Measurements from ENCODE around the gene DIP2C. TPM values are rescaled to one million over a fixed set of nuclear protein-coding genes. Genes with fewer than 3 reads are reported as not detected.
"Not testable (repeated sequence)": the region's sequence is repeated elsewhere in the genome, so short reads cannot be mapped to it uniquely, and the experiment has no call there.

Gene DIP2C
- polyA plus RNA-seq, 1 donor, result 21.6 TPM

DNA sequence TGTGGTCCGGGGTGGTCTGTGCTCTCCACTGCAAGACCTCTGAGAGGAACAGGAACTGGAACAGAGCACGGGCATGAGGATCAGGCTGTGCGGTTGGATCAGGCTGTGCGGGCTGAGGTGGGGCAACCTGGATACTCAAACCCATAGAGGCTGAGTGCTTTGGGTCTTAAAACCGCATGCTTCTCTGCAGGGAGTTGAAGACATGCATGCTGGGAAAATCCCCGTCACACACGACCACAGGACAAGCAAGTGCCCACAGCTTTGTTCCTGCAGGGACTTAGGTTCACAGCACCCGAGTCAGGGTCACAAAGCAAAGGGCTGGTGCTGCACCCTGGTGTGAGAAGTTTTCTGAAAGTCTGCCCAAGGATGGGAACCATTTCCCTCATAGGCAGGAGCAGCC lies 333.0 kb downstream of the DIP2C start:
- no peak for DNase-seq

- DNase-seq, result no peak
Measured at GRCh38 chr10:354901-355617, 334.4 kb downstream of the DIP2C start.

DNA sequence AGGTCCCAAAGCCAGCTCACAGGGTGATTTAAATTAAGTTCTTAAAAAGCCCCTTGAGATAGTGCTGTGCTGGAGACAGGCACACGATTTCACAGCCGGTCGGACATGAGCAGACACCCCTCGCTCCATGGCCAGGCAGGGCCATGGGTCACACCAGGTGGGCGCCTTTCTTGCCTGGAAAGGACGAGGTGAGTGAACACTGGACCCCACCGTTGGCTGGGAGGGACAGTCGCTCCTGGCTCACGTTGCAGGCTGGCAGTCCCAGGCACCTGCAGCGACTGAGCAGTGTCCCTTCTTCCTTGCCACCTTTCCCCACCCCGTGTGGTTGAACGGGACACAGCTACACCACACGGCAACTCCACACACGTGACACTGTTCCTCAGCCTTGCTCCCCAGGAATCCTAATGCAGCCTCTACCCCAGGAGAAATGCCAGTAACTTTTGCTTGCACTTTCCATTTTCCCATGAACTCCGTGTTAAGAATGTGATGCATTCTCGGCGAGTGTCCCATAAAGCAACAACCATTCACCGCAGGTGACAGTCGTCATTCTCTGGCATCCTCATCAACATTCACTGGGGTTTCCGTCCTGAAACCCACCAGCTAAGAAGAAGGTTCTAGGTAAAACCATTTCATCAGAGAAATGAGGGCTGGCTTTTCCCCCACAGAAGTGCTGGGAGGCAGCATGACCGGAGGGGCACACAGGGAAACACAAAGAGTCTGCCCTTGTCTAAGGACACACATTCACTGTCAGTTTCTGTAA lies 336.8 kb downstream of the DIP2C start:
- no peak for DNase-seq

DNA sequence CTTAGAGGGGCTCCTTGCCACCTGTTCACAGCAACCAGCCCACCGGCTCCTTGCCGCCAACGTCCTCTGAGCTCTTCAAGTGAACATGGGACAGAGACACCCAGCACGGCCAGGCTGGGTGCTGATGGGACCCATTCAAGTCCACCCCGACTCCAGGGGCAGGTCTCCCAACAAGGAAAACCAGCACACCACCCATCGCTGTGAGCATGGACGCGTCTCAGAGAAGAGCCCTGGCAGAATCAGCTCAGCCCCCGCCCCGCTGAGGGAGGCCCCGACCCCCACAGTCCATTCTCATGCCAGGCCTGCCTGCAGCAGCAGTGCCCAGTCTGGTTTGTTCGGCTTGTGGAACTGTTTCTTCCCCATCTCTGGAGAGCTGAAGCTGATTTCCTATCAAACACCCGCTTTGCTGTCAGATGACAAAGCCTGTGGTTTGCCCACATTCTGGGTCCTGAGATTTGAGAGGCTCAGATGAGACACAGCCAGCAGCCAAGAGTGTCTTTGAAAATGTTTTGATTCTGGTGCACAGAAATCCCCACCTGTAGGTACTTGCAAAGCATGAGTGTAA lies 337.6 kb downstream of the DIP2C start:
- no peak for DNase-seq

DNA sequence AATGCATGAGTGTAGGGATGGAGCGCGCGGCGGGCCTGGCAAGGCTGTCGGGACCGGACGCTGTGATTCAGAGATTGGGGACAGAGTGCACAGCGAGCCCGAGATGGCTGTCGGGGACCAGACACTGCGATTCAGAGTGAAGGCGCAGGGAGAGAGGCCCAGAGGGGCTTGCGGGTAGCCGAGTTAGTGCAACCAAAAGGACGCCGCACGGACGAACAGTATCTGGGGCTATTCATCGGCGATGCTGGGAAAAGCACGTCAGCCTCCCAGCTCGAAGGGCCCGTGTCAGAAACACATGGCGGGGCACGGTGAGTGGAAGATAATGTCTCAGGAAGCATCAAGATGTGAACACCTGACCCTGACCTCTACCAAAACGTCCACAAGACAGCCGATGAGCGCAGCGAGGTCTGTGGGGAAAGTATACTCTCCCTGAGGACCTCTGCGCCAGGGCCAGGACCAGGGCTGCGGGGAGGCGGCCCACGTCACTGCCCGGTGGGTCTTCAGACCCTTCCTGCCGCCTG lies 338.4 kb downstream of the DIP2C start:
- no peak for DNase-seq

DNA sequence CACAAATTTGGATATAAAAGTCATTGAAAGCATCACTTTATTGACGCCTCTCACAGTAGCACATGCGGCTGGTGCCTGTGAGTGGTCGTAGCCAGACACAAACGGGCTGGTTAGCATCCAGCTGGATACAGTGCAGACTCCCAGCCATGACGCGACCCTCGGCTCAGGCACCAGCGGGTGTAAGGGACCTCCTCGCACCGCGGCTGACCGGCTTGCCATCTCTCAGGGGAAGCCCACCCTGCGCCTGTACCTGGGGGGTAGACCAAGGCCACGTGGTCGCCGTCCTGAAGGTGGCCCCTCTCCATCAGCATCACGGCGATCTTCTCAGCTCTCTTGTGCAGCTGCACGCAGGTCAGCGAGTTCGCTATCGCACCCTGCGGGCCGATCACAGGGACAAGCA lies 340.4 kb downstream of the DIP2C start:
- no peak for DNase-seq

DNA sequence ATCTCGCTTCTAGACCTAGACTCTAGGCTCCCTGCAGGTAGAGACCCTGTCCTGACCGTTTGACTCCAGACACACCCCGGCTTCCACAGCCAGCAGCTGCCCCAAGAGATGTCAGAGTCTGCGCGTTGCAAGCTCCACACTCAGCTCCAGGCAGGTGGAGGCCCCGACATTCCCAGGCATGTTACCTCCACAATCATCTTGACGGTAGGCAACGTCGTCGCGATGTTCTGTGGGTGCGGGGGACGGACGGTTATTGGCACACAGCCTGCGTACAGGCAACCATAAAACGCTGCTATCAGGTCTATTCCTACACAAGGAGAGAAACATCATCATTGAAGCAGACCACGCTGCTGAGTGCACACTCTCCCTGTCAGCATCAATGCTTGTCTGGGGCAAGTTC lies 341.0 kb downstream of the DIP2C start:
- no peak for DNase-seq

DNA sequence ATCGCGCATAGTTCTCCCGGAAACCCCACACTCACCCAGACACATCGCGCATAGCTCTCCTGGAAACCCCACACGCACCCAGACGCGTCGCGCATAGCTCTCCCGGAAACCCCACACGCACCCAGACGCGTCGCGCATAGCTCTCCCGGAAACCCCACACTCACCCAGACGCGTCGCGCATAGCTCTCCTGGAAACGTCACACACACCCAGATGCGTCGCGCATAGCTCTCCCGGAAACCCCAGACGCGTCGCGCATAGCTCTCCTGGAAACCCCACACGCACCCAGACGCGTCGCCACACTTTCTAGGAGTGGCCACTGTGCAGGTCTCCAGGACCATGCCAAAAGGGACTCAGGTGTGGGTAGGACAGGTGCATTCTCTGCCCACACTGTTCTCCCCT lies 341.7 kb downstream of the DIP2C start:
- DNase-seq, result not testable (repeated sequence)

- not testable (repeated sequence) for DNase-seq
Measured at GRCh38 chr10:347190-347589, 342.3 kb downstream of the DIP2C start.

DNA sequence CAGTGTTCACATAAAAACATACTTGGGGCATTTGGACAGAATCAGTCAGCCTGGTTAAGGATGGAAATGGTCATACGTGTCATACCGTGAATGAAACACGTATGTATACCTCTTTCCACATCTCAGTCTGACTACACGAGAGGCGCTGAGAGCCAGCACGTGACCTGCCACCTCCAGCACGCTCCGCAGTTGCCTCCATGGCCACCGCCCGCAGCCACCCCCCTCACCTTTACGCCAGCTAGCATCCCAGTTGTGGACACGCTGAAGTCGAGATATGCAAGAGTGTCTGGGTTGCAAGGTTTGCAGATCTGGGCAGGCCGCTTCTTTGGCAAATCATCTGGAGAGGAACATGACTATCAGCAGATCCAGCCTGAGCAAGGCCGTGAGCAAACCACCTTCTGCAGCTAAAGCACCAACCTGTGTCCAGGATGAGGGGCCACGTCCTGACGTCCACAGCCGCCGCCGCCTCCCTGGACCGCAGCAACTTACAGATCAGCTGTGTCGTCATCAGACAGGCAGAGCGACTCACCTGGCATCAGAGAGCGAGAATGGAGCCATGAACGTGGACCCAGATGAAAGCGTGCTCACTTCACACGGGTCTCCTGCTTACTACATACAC lies 344.8 kb downstream of the DIP2C start:
- DNase-seq, result no peak

- DNase-seq, result peak; percentile 36
Measured at GRCh38 chr10:343231-344220, 345.9 kb downstream of the DIP2C start.

- no peak for DNase-seq
Measured at GRCh38 chr10:341081-341740, 348.3 kb downstream of the DIP2C start.

DNA sequence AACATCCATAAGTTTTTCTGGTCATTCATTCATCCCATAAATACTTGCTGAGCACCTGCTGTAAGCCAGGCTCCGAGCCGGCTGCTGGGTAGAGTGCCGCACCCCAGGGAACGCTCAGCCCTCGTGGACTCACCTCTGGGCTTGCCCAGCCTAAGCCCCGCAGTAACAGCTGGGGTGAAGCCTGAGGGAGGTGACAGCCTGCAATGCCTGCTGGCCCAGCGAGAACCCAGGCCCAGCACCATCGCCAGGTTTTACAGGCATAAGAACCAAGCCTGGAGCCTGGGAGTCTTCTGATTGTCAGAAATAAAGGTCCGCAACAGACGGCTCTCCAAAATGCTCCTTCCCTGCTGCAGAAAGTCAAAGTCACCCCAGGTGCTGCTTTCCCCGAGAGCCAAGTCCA lies 348.8 kb downstream of the DIP2C start:
- DNase-seq, result no peak

DNA sequence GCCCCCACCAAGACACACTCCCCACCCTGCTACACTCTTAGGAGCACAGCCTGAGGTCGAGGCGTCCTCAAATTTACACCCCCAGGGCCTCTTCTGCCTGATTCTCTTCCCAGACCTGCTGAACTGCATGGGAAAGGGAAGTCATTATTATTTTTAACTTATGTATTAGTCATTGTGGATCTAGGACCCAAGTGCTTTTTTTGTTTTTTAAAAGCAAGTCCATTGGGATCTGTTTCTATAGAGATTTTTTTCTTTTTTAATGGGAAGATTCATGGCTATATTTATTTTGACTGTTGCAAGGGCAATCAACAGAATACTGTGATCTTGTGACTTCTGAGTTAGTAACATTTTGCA lies 350.5 kb downstream of the DIP2C start:
- DNase-seq, result no peak

DNA sequence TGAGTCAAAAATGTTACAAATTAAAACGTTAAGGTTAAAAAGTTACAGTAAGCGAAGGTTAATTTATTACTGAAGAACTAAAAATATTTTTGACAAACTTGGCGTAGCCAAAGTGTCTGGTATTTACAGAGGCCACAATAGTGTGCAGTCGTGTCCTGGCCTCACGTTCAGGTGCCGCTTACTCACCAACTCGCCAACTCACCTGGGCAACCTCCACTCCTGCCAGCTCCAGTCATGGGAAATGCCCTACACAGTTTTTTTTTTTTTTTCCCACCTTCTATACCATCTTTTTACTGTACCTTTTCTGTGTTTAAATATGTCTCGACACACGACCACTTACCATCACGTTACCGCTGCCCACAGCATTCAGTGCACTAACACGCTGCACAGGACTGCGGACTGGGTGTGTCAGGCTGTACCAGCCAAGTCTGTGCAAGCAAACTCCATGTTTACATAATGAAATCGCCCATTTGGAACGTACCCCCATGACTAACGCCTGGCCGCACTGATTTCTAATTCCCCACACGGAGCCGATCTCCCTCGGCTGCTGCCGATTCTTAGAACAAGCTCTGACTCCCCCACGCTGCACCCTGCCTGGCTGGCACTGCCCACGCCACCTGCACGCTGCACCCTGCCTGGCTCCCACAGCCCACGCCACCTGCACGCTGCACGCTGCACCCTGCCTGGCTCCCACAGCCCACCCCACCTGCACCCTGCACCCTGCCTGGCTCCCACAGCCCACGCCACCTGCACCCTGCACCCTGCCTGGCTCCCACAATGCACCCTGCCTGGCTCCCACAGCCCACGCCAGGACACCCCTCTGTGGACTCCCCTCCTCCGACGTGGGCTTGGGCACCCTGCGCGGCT lies 351.1 kb downstream of the DIP2C start:
- peak; percentile 38 for DNase-seq

- no peak for DNase-seq
Measured at GRCh38 chr10:336247-336646, 353.2 kb downstream of the DIP2C start.

DNA sequence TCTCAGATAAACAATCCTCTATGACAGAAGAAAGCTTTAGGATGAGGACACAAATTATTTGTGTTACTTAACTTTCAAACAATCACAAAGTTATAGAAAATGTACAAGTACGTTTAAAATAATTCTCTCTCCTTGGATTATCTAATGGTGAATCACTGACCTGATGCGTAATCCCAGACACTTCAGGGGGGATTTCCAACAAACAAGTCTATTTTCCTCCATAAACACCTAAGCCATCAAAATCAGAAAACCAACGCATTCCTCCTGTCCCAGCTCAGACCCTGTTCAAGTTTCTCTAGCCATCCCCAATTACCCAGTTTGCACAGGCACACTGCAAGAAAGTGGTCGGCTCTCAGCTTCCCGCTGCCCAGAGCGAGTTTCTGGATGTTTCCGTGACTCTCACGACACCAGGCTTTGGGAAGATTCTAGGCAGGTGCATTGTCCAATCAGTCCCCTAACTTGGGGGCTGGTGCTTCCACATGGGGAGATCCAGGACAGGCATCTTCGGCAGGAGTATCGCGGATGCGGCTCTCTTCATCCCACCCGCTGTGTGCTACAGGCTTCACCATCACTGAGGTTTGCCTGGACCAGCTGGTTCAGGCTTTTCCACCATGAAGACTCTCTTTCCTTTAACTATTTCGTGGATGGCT lies 354.2 kb downstream of the DIP2C start:
- no peak for DNase-seq

- DNase-seq, result no peak
Measured at GRCh38 chr10:331186-331585, 358.3 kb downstream of the DIP2C start.

GRCh38 chr10:329361-330099 lies 359.9 kb downstream of the DIP2C start:
- DNase-seq, result no peak
